OCI-LY7 (cell line): Measurements from ENCODE around the gene NHS. TPM values are rescaled to one million over a fixed set of nuclear protein-coding genes. Genes with fewer than 3 reads are reported as not detected.

ENCODE experiments used
- BruUV-seq: library from RNA; stranded (reverse); fragments of 400-500 nt; replicated peaks from 2 replicates; lab custom pipeline; 2021; lab: Mats Ljungman, UMichigan
- CTCF ChIA-PET: fragments of 300-600 bp; sonication (Branson Sonifier 250); formaldehyde crosslinking; loops from one replicate; lab custom pipeline; 2022; ENCODE audit warnings: antibody characterized with exemption; ENCODE audit not compliant: unreplicated experiment; lab: Charles Lee
- POLR2A ChIA-PET: fragments of 300-600 bp; sonication (Branson Sonifier 250); formaldehyde crosslinking; loops from one replicate; lab custom pipeline; 2022; ENCODE audit warnings: antibody characterized with exemption; lab: Charles Lee
- DNase-seq: peaks from one replicate; pipeline ENCODE4 v3.0.0-alpha.2; 2015; ENCODE audit warnings: low spot score
- H2AFZ ChIP-seq: fragments of 200-600 bp; sonication (generic), shearing (Covaris generic); 2 replicates; pipeline ENCODE4 v1.6.1; 2014; ENCODE audit warnings: mild to moderate bottlenecking, antibody characterized with exemption, low read length, moderate library complexity
- H3K27ac ChIP-seq: fragments of 200-600 bp; sonication (generic); 2 replicates; pipeline ENCODE4 v1.5.1; 2014; ENCODE audit warnings: mixed run types, low read depth, mild to moderate bottlenecking, moderate library complexity, low read length, inconsistent platforms; ENCODE audit not compliant: poor library complexity, severe bottlenecking
- H3K36me3 ChIP-seq: fragments of 200-600 bp; sonication (generic); 2 replicates; pipeline ENCODE4 v1.6.1; 2014; ENCODE audit warnings: mild to moderate bottlenecking, antibody characterized with exemption, low read length, moderate library complexity, mixed read lengths; ENCODE audit not compliant: insufficient read depth
- H3K4me1 ChIP-seq: fragments of 200-600 bp; sonication (generic); 2 replicates; pipeline ENCODE4 v1.5.1; 2014; ENCODE audit warnings: mild to moderate bottlenecking, low read length; ENCODE audit not compliant: insufficient read depth, poor library complexity, severe bottlenecking
- H3K4me2 ChIP-seq: fragments of 200-600 bp; sonication (generic); 2 replicates; pipeline ENCODE4 v1.6.1; 2014; ENCODE audit warnings: mild to moderate bottlenecking, low read length
- H3K4me3 ChIP-seq: fragments of 200-600 bp; sonication (generic); 2 replicates; pipeline ENCODE4 v1.5.1; 2014; ENCODE audit warnings: mild to moderate bottlenecking, low read depth, low read length; ENCODE audit not compliant: poor library complexity, severe bottlenecking
- H3K79me2 ChIP-seq: fragments of 200-600 bp; sonication (generic); 2 replicates; pipeline ENCODE4 v1.6.1; 2016; ENCODE audit warnings: low read depth, mild to moderate bottlenecking, low read length, moderate library complexity, mixed read lengths; ENCODE audit not compliant: insufficient read depth
- H3K9me2 ChIP-seq: fragments of 200-600 bp; sonication (generic); 2 replicates; pipeline ENCODE4 v1.6.1; 2016; ENCODE audit warnings: mild to moderate bottlenecking, low read length, mixed read lengths; ENCODE audit not compliant: insufficient read depth
- H3K9me3 ChIP-seq: fragments of 200-600 bp; sonication (generic); 2 replicates; pipeline ENCODE4 v1.6.1; 2014; ENCODE audit warnings: mild to moderate bottlenecking, mixed run types, low read length, mixed read lengths
- H4K20me1 ChIP-seq: fragments of 200-600 bp; sonication (generic); 2 replicates; pipeline ENCODE4 v1.6.1; 2014; ENCODE audit warnings: mild to moderate bottlenecking, antibody characterized with exemption, low read length, moderate library complexity, mixed read lengths; ENCODE audit not compliant: insufficient read depth
- EZH2phosphoT487 ChIP-seq: fragments of 200-600 bp; sonication (generic); IDR thresholded peaks from 2 replicates; pipeline ENCODE4 v1.6.1; 2018; ENCODE audit warnings: low read depth, borderline replicate concordance, mild to moderate bottlenecking, mixed run types, antibody characterized with exemption, low read length, moderate library complexity, mixed read lengths
- intact Hi-C: fragments of 100-400 bp; cut with micrococcal nuclease; formaldehyde crosslinking; loops from one replicate; pipeline ENCODE4 v1.10.0; 2022; ENCODE audit not compliant: unreplicated experiment
- total RNA-seq, 2 experiments: library from RNA; depleted of rRNA in 1 of 2; stranded (reverse); fragments of >200 nt in 1 of 2; shearing (Covaris generic) in 1 of 2; gene quantifications; 2 replicates each; pipeline ENCODE4 v1.2.3, GENCODE V29; 2014 to 2022
- TF ChIP-seq, protein P1 (sequence below): fragments of 200-600 bp; sonication (generic); conservative IDR thresholded peaks from 2 replicates; pipeline ENCODE4 v1.5.1; 2014; ENCODE audit warnings: mild to moderate bottlenecking, antibody characterized with exemption, low read length, moderate library complexity, mixed read lengths

The NHS gene
- total RNA-seq, 2 experiments from 2014 or later, result not detected

DNA sequence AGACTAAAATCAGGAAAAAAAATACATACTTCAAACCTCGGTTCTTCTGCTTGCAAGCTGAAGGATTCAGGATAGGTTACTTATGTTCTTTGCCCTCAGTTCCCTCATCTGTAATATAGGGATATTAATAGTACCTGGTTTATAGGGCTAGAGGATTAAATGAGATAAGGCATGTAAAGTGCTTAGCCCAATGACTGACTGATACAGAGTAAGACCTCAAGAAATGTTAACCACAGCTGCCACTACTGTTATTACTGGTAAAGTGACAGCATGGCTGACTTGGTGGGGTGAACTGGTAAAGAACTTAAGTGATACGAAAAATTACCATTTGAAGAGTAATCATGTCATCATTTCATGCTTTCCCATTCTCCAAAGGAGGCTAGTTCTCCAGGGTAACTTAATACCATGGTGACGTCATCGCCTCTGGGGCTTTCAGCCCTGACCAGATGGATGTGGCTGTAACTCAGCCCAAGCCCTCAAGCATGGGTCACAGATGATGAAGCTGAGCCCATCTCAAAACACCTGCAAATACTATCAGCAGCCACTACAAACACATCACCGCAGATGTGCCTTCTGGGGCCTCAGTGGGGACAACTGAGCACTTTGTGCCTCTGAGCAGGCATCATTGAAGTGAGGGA is 317.8 kb downstream of the NHS start:
- H2AFZ ChIP-seq, result no peak overlapping the region
- intact Hi-C loops, result no loop called here
- H3K4me1 ChIP-seq, result no peaks in the 10 kb centered on the region
- no peak overlapping the region for H3K4me2 ChIP-seq
- no peak overlapping the region for H3K4me3 ChIP-seq
- H3K9me2 ChIP-seq, result no peaks in the 10 kb centered on the region
- TF ChIP-seq, protein P1, sequence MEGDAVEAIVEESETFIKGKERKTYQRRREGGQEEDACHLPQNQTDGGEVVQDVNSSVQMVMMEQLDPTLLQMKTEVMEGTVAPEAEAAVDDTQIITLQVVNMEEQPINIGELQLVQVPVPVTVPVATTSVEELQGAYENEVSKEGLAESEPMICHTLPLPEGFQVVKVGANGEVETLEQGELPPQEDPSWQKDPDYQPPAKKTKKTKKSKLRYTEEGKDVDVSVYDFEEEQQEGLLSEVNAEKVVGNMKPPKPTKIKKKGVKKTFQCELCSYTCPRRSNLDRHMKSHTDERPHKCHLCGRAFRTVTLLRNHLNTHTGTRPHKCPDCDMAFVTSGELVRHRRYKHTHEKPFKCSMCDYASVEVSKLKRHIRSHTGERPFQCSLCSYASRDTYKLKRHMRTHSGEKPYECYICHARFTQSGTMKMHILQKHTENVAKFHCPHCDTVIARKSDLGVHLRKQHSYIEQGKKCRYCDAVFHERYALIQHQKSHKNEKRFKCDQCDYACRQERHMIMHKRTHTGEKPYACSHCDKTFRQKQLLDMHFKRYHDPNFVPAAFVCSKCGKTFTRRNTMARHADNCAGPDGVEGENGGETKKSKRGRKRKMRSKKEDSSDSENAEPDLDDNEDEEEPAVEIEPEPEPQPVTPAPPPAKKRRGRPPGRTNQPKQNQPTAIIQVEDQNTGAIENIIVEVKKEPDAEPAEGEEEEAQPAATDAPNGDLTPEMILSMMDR, result no peak
- TF ChIP-seq EZH2phosphoT487, result no peak
- H3K79me2 ChIP-seq, result no peaks in the 10 kb centered on the region
- no peak overlapping the region for H3K27ac ChIP-seq
- no peaks in the 10 kb centered on the region for H3K36me3 ChIP-seq
- ChIA-PET POLR2A (no interaction called here), CTCF (interaction anchor here (0.5 kb wide), 1 partner anchor 92 kb away, joined by 3 read pairs; no protein-coding TSS in a partner anchor)
- no peaks in the 10 kb centered on the region for H4K20me1 ChIP-seq
- BruUV-seq, result no TSS peak
- DNase-seq, result no peak
- no peaks in the 10 kb centered on the region for H3K9me3 ChIP-seq

DNA sequence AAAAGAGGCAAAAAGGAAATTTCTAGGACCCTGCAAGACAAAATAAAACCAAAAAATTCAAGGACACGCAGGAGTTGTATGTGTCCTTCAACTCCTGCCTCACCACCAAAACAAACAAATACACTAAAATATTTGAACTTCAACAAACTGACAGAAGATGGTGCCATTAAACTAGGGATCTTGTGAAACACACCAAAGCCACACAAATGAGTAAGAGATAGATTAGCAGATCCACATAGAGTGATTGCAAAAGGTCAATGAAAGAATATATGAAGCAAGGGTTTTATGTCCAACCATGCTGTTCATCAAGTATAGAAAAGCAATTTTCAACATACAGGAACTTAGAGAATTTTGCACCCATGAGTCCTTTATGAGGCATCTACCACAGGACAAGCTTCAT is 322.2 kb downstream of the NHS start:
- DNase-seq, result no peak
- H3K9me2 ChIP-seq, result no peaks in the 10 kb centered on the region
- no peak overlapping the region for H3K4me3 ChIP-seq
- no peaks in the 10 kb centered on the region for H4K20me1 ChIP-seq
- H3K27ac ChIP-seq, result no peak overlapping the region
- ChIA-PET CTCF (no interaction called here), POLR2A (no interaction called here)
- H3K4me1 ChIP-seq, result no peaks in the 10 kb centered on the region
- intact Hi-C loops, result no loop called here
- no peaks in the 10 kb centered on the region for H3K79me2 ChIP-seq
- H3K9me3 ChIP-seq, result no peaks in the 10 kb centered on the region
- no peaks in the 10 kb centered on the region for H3K36me3 ChIP-seq
- H3K4me2 ChIP-seq, result no peak overlapping the region
- TF ChIP-seq, protein P1, result no peak
- no peak for TF ChIP-seq EZH2phosphoT487
- BruUV-seq, result no TSS peak
- H2AFZ ChIP-seq, result no peak overlapping the region

GRCh38 chrX:17700976-17701375 is 326.0 kb downstream of the NHS start:
- Histone ChIP-seq H3K9me3 (no peaks in the 10 kb centered on the region), H3K4me3 (no peak overlapping the region), H3K27ac (no peak overlapping the region), H3K4me2 (no peak overlapping the region), H4K20me1 (no peaks in the 10 kb centered on the region), H3K36me3 (no peaks in the 10 kb centered on the region), H3K79me2 (no peaks in the 10 kb centered on the region), H2AFZ (no peak overlapping the region), H3K9me2 (no peaks in the 10 kb centered on the region), H3K4me1 (no peaks in the 10 kb centered on the region)
- BruUV-seq, result no TSS peak
- ChIA-PET CTCF (no interaction called here), POLR2A (no interaction called here)
- intact Hi-C loops, result no loop called here
- no peak for DNase-seq
- TF ChIP-seq, protein P1, result no peak
- TF ChIP-seq EZH2phosphoT487, result no peak
